Breast epithelium (tissue), 4 donors: ENCODE results near the gene LRRC43. TPM values are rescaled to one million over a fixed set of nuclear protein-coding genes. Genes with fewer than 3 reads are reported as not detected.
A peak's percentile ranks its signal among the peaks of the same experiment; 100 is the strongest.
"Not testable (repeated sequence)": the region's sequence is repeated elsewhere in the genome, so short reads cannot be mapped to it uniquely, and the experiment has no call there.

Experiments used
- DNase-seq, 2 donors: peaks; one replicate each; pipeline ENCODE4 v3.0.0-alpha.2; 2019; ENCODE audit warnings: low spot score in 2 of 2
- H3K27ac ChIP-seq, 2 donors: fragments of 200-600 bp; sonication (generic) in 1 of 2; one replicate each; pipeline ENCODE4 v1.5.1; 2016 to 2019; ENCODE audit warnings: mild to moderate bottlenecking in 1 of 2
- H3K27me3 ChIP-seq, 2 donors: fragments of 200-600 bp; sonication (generic) in 1 of 2; one replicate each; pipeline versions ENCODE4 v1.5.1 to v1.6.0; 2017 to 2019; ENCODE audit warnings: control low read depth in 1 of 2, mild to moderate bottlenecking in 1 of 2
- H3K36me3 ChIP-seq: fragments of 200-600 bp; one replicate; pipeline ENCODE4 v1.5.1; 2019
- H3K4me1 ChIP-seq, 2 donors: fragments of 200-600 bp; sonication (generic); one replicate each; pipeline ENCODE4 v1.5.1; 2016 to 2019; ENCODE audit warnings: control low read depth in 1 of 2
- H3K4me3 ChIP-seq, 3 donors: fragments of 200-600 bp; sonication (generic); 1 replicate in 2 of 3; 2 replicates in 1 of 3; pipeline ENCODE4 v1.5.1; 2016 to 2019; ENCODE audit warnings: mild to moderate bottlenecking in 3 of 3, moderate library complexity in 2 of 3
- H3K9me3 ChIP-seq, 2 donors: fragments of 200-600 bp; sonication (generic) in 1 of 2; one replicate each; pipeline ENCODE4 v1.5.1; 2016 to 2019; ENCODE audit warnings: control low read depth in 1 of 2
- POLR2A ChIP-seq: fragments of 450-650 bp; IDR thresholded peaks from one replicate; pipeline ENCODE4 v1.6.1; 2016; ENCODE audit warnings: antibody characterized with exemption, mild to moderate bottlenecking, moderate library complexity
- POLR2AphosphoS5 ChIP-seq, 3 donors: sonication (generic); formaldehyde crosslinking; IDR thresholded peaks; one replicate each; pipeline ENCODE4 v1.6.1; 2017; ENCODE audit warnings: antibody characterized with exemption in 3 of 3
- intact Hi-C: fragments of 100-400 bp; cut with DNase I; formaldehyde crosslinking; loops from one replicate; pipeline ENCODE4 v1.15.1; 2023; ENCODE audit warnings: low total_unique reads
- total RNA-seq, 3 donors: library from RNA; depleted of rRNA; stranded (reverse); fragments of >200 nt; gene quantifications; one replicate each; pipeline ENCODE4 v1.1.0, GENCODE V29; 2016
- TF ChIP-seq, protein P1 (sequence below), 3 donors: fragments of 450-650 bp; IDR thresholded peaks; one replicate each; pipeline ENCODE4 v1.5.1; 2016 to 2017; ENCODE audit warnings: antibody characterized with exemption in 3 of 3, mild to moderate bottlenecking in 3 of 3, moderate library complexity in 3 of 3

Gene LRRC43
- total RNA-seq, 3 donors from 2014 or later = 0.66 to 2.3 (median 0.80) TPM

DNA sequence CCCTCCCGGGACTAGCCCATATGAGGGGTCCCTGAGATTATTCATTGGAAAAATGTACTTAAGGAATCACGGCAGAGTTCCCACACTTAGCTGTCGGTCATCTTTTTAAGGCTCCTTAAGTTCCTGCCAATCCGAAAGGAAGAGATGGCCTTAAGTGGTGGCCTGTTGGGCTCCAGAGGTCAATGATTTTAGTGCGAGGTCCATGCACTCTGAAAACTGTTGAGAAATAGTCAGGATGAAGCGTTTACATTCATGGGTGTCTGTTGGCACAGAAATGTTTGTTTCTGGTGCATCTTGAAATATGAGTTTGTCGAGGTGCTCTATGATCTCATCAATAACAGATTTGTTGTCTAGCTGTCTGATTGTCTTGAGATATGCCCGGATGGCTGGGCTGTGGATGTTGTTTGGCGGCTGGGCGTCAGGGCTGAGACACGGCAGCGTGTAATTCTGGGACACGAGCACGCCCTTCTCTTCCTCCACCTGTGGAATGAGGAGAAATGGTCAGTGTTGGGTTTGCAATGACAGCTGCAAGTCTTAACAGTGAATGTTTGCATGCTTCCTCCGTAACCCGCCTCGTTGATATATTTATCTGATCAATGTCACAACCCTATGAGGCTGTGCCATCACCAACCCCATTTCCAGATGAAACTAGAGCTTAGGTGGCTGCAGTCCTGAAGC is 10.5 kb upstream of the LRRC43 start:
- Histone ChIP-seq H3K27me3 (no peaks in the 10 kb centered on the region), H3K4me1 (no peaks in the 10 kb centered on the region), H3K36me3 (no peaks in the 10 kb centered on the region), H3K9me3 (no peaks in the 10 kb centered on the region), H3K27ac (no peak overlapping the region), H3K4me3 (no peak overlapping the region)
- no peak for TF ChIP-seq POLR2AphosphoS5 (IDR thresholded peaks at IDR 0.05)
- TF ChIP-seq, protein P1, sequence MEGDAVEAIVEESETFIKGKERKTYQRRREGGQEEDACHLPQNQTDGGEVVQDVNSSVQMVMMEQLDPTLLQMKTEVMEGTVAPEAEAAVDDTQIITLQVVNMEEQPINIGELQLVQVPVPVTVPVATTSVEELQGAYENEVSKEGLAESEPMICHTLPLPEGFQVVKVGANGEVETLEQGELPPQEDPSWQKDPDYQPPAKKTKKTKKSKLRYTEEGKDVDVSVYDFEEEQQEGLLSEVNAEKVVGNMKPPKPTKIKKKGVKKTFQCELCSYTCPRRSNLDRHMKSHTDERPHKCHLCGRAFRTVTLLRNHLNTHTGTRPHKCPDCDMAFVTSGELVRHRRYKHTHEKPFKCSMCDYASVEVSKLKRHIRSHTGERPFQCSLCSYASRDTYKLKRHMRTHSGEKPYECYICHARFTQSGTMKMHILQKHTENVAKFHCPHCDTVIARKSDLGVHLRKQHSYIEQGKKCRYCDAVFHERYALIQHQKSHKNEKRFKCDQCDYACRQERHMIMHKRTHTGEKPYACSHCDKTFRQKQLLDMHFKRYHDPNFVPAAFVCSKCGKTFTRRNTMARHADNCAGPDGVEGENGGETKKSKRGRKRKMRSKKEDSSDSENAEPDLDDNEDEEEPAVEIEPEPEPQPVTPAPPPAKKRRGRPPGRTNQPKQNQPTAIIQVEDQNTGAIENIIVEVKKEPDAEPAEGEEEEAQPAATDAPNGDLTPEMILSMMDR (IDR thresholded peaks at IDR 0.05) = no peak
- TF ChIP-seq POLR2A = no peak
- intact Hi-C loops = no loop called here
- DNase-seq = no peak

DNA sequence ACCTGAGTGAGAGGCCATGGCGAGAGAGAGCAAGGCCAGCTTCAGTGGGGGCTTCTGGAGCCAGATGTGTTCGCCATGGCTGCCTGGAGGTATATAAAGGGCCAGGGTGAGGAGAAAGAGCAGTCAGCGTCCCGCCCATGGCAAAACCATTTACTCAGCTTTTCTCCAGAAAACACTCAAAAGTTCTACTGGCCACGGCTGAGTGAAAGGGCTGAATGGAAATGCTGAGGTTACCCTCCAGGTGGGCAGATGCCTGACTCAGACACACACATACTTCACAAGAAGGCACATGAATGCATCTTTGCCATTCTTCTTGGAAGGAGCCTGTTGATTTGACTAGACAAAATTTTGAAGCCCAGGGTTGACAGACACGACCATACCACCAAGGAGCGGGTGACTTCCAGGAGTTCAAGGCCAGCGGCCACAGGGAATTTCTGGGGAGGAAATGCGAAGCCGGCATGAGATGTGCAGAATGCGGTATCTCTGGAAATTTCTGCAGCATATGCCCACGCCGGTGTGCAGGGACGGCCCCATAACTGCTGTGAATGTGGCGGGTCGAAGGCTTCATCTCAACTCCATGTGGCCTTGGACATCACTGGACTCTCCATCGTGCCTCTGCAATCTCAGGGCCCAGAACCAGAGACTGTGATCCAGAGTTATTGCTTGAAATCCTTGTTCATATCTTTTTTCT is 8.6 kb upstream of the LRRC43 start, which contains the start of gene IL31:
Gene IL31, minus strand, starts transcription at position 67 of the 691 bp plus-strand sequence. Its CDS starts 49 bp downstream, at position 18.
- no peak for DNase-seq
- H3K36me3 ChIP-seq = no peaks in the 10 kb centered on the region
- intact Hi-C loops = no loop called here
- no peaks in the 10 kb centered on the region for H3K4me1 ChIP-seq
- H3K27ac ChIP-seq = no peak within 1 kb of the TSS
- H3K9me3 ChIP-seq = no peaks in the 10 kb centered on the region
- no peak within 1 kb of the TSS for H3K4me3 ChIP-seq
- no peaks in the 10 kb centered on the region for H3K27me3 ChIP-seq
- TF ChIP-seq, protein P1 (IDR thresholded peaks at IDR 0.05) = no peak
- TF ChIP-seq POLR2A = no peak
- no peak for TF ChIP-seq POLR2AphosphoS5 (IDR thresholded peaks at IDR 0.05)

DNA sequence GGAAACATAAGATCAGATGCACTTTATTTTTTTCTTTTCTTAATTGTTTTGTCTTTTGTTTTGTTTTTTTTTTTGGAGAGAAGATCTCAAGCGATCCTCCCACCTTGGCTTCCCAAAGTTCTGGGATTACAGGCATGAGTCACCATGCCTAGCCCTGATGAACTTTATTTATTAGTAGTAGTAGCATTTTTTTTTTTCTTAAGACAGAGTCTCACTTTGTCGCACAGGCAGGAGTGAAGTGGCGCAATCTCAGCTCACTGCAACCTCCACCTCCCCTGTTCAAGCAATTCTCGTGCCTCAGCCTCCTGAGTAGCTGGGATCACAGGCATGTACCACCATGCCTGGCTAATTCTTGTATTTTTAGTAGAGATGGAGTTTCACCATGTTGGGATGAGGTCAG is 6.5 kb upstream of the LRRC43 start:
- DNase-seq, H3K9me3 ChIP-seq, H3K4me3 ChIP-seq, H3K27me3 ChIP-seq, H3K4me1 ChIP-seq, H3K36me3 ChIP-seq, intact Hi-C loops, H3K27ac ChIP-seq: not testable (repeated sequence)

DNA sequence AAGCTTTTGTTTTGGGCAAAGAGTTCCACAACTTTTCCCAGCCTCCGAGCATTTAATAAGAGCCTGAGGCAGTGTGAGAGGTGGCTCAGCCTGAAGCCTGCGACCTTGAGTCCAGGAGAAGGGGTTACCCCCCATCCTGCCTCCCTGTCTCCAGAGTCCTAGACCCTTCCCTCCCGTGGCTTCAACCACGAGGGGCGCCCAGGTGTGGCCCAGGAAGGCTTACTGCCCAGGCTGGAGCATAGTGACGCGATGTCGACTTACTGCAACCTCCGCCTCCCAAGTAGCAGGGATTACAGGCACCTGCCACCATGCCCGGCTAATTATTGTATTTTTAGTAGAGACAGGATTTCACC is 641 bp downstream of the LRRC43 start:
- TF ChIP-seq POLR2A (no peak), POLR2AphosphoS5 (IDR thresholded peaks at IDR 0.05) (no peak)
- TF ChIP-seq, protein P1 (IDR thresholded peaks at IDR 0.05) = no peak
- Histone ChIP-seq H3K4me1 (no peaks in the 10 kb centered on the region), H3K27me3 (no peaks in the 10 kb centered on the region), H3K9me3 (no peaks in the 10 kb centered on the region), H3K4me3 (peak overlapping the region; percentile 39 to 77 (median 60)), H3K27ac (no peak overlapping the region), H3K36me3 (no peaks in the 10 kb centered on the region)
- DNase-seq = no peak
- intact Hi-C loops = no loop called here

DNA sequence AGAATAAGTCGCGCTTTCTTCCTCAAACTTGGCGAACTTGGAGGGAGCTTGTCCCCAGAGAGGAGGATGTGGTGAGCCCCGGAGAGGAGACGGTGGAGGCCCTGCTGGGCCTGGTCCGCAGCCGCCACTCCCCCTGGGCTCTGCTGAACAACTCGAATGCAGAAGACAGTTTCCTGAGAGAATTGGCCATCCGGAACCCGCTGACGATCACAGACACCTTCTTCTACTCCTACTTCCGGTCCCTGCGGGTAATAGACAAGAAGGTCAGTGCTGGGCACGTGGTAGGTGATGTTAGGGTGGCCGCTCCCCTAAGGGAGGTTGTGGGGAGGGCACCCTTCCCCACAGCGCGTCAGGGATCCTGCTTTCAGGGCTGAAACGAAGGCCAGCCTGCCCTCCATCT is 1.6 kb downstream of the LRRC43 start:
- no peaks in the 10 kb centered on the region for H3K4me1 ChIP-seq
- TF ChIP-seq POLR2AphosphoS5 (IDR thresholded peaks at IDR 0.05) = no peak
- TF ChIP-seq, protein P1 (IDR thresholded peaks at IDR 0.05) = no peak
- no peak for TF ChIP-seq POLR2A
- DNase-seq = no peak
- H3K27me3 ChIP-seq = no peaks in the 10 kb centered on the region
- no peaks in the 10 kb centered on the region for H3K9me3 ChIP-seq
- no peak overlapping the region for H3K4me3 ChIP-seq
- intact Hi-C loops = no loop called here
- H3K27ac ChIP-seq = no peak overlapping the region
- no peaks in the 10 kb centered on the region for H3K36me3 ChIP-seq
